Measurements from ENCODE around the gene SDC4.

- no peak for TF ChIP-seq CTCF (conservative IDR thresholded peaks at IDR 0.05; ENCODE audit: low read length)
- TF ChIP-seq EZH2phosphoT487 (IDR thresholded peaks at IDR 0.05; ENCODE audit: borderline replicate concordance), result no peak
Observed at GRCh38 chr20:45304464-45304999, 43.7 kb downstream of the SDC4 start.

All from Loucy (cell line).